GM21529 (cell line): Measurements from ENCODE around the gene KCNAB1.

Experiments used
- ATAC-seq: cut with Tn5 transposase; IDR thresholded peaks from one replicate; pipeline ENCODE4 v1.9.1; 2021; ENCODE audit not compliant: unreplicated experiment

The KCNAB1 gene

DNA sequence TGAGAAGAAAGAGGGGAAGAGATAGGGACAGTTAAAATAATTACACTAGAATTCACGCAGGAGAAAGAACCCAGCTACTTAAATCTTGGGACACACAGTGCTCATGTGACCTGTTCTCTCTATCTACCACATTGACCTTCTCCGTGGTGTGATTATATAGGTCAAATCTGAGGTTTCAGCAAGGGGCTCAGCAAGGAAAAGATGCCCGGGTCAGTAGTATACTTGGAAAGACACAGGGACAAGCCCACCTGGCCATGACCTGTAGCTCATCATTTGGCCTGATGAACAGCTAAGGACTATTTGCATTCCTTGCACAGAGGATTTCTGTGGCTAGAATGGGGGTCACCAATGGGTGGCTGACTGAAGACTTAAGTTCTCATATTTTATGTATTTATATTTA, 362.6 kb downstream of the KCNAB1 start:
- no peak for ATAC-seq

DNA sequence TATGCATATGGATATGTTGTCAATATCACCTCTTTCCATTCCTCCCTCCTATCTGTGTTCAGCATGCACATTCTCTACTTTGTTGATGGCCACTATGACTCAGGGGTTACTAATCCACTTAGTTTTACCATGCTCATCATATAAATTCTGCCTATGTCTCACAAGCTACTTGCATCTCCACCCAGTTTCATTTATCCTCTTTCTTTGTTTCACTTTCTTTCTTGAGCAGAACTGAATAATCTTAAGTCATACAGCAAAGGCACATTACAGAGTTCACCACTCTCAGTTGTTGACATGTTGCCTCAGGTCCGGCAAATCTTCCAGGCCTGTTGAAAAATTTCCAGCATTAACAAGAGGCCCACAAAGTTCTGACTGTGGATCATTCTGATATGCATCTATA, 363.0 kb downstream of the KCNAB1 start:
- ATAC-seq: peak; percentile 81

DNA sequence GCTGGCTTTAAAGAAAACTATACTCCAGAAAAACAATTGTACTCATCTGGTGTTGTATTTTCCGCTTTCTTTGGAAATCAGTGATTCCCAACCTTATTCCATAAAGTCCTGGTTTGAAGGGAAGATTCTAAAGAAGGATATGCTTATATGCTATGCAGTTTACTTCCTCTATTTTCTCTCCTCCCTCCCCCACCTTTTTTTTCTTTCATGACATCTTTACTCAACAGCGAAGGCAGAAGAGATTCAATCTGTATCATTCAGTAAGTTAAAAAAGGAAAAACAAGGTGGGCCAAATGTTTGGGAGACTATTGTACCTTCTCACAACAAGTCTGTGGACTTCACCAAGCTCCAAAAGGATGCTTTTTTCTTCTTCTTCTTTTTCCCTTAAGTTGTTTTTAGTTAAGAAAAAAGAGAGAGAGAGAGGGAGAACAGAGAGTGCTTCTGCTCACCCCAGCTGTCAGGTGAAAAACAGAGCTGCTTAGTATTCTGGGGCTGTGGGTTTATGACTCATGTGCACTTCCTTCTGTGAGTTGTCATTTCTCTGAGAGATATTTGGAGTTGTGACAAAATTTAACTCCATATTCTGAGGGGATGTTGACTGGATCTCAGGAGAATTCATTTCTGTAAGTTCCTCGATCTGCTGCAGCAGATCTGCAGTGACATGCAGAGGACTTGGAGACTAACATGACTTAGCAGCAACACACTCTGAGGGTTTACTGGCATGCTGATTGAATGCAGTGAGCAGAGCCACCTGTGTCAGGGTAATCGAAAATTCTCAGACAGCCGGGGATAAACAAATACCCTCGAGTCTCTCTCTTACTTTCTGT, 363.8 kb downstream of the KCNAB1 start:
- peak; percentile 87 for ATAC-seq

DNA sequence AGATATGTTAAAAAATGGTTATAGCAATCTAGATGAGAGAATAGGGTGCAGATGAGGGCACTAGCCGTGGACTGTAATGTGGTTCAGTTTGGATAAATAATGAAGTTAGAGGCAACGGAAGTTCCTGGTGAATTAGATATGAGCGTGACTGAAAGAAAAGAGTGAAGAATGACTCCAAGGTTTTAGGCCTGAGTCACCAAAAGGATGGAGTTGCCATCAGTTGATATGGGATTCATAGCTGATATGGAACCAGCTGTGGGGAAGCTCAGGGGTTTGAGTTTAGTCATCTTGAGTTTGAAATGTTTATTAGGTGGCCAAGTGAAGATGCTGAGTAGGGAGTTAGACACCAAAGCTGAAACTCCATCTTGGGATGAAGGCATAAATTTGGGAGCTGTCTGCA, 368.4 kb downstream of the KCNAB1 start:
- no peak for ATAC-seq

DNA sequence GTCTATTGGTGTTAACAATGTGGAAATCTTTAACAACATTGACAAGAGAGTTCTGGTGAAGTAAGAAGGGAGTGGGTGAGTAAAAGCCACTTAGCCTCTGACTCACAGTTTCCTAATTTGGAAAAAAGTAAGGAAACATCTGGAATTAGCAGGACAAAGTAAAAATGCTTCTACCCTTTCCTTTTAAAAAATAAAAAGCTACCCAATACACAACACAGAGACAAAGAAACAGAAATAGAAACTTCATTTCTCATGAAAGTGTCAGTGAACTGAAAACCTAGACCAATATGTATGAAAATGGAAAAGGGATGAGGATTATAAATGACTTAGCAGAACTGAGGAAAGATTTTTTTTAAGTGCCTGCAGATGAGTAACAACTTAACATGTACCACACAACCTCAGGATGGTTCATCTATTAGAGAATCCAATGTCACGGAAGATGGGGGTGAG, 369.1 kb downstream of the KCNAB1 start:
- ATAC-seq: peak; percentile 52

DNA sequence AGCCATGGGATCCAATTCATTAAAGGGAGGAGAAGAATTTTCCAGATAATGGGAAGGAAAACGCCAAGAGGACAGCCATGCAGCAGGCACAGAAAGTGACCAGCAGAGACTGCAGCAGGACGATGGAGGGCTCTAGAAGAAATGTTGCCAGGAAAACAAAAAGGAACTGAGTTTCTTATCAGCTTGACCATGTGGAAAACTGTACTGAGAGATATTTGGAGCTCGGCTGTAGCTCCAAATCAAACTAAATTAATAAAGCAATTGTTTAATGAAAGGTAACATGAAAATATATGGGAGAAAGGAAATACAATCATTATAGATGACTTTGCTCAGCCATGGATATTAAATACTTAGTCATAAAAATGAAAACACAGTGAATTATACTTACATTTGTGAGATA, 370.8 kb downstream of the KCNAB1 start:
- ATAC-seq: no peak

DNA sequence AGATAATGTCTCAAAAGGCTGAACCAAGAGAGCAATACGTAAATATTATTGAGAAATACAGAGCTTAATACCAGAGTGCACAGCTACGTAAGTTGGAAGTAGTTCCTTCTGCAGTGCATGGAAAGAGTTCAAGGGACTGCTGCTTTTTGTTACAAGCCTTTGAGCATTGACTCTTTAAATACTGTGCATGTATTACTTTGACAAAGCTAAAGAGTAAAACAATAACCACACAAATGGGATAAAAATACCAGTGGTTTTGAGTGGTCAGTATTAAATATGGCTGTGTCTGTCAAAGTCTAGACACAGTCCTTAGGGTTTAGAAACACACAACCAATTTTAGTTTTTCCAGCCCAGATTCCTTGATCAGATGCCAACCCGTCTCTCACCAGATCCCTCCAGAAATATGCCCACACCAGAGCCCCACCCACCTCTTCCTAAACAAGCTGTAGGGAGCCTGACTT, 372.5 kb downstream of the KCNAB1 start:
- no peak for ATAC-seq

DNA sequence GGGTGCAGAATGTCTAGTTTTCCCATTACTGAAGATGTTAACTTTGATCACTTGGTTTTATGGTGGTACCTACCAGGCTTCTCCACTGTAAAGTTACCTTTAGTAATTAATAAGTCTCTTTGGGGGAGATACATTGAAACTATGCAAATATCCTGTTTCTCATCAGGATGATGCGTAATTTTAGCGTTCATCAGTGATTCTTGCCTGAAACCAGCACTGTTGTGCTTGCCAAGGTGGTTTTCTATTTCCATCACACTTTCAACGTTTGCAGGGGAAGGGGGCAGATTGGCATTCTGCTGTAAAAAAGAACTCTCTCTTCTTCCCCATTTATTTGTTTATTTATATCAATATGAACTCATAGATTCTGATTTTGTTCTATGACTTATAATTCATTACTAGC, 373.5 kb downstream of the KCNAB1 start:
- ATAC-seq: no peak

DNA sequence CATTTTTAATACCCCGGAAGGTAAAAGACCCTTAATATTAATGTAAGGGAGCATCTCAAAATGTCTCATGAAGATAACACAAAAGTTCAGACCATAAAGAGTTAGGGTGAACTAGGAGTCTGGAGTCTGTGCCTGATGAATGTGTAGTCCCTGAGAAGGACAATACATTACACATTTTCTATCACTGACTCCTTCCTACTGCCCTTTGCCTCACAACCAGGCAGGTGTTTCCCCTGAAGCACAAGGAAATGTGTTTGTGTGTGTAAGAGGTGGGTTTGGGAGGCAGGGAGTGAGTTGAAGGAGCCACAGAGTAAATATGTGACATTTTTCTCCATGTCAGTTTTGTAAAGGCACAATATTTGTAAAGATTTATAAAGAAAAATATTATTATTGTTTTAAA, 375.4 kb downstream of the KCNAB1 start:
- no peak for ATAC-seq

DNA sequence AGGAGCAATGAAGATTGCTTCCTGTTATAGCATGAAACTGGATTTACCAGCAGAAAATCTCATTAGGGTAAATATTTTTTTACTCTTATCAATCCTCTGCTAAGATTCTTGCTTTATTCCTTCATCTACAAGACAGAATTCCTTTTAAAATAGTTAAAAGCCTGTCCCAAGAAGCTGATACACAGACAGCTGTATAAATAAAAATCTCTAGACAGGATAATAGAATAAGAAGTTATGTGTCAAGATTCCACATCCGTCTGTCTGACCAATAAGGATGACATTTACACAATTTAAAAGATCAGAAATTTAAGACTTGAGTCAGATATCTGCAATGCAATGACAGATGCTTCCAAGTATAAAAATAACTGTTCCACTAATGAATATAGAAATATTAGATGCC, 376.9 kb downstream of the KCNAB1 start:
- no peak for ATAC-seq

DNA sequence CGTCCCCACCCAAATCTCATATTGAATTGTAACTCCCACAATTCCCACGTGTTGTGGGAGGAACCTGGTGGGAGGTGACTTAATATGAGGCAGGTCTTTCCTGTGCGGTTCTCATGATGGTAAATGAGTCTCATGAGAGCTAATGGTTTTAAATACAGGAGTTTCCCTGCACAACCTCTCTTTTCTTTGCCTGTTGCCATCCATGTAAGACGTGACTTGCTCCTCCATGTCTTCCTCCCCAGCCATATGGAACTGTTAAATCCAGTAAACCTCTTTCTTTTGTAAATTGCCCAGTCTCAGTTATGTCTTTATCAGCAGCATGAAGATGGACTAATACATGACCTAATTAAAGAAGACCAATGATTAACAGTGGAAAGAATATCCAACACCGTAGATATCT, 377.9 kb downstream of the KCNAB1 start:
- ATAC-seq: no peak

DNA sequence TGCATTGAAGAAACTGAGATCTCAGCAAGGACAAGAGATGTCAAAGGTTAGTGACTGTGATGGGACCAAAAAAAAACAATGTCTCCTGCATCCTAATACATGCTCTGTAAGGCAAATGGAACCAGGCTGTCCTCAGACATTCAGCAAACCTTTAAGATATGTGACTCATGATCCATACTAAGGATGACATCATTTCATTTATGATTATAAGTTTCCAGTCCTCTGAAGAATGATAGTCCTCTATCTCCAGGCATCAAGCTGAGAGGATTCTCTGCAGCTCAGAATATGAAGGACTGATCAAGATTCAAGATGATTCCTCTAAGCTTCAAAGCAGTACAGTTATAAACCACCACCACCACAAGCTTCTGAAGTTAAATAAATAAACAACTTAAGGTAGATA, 386.9 kb downstream of the KCNAB1 start:
- ATAC-seq: no peak

DNA sequence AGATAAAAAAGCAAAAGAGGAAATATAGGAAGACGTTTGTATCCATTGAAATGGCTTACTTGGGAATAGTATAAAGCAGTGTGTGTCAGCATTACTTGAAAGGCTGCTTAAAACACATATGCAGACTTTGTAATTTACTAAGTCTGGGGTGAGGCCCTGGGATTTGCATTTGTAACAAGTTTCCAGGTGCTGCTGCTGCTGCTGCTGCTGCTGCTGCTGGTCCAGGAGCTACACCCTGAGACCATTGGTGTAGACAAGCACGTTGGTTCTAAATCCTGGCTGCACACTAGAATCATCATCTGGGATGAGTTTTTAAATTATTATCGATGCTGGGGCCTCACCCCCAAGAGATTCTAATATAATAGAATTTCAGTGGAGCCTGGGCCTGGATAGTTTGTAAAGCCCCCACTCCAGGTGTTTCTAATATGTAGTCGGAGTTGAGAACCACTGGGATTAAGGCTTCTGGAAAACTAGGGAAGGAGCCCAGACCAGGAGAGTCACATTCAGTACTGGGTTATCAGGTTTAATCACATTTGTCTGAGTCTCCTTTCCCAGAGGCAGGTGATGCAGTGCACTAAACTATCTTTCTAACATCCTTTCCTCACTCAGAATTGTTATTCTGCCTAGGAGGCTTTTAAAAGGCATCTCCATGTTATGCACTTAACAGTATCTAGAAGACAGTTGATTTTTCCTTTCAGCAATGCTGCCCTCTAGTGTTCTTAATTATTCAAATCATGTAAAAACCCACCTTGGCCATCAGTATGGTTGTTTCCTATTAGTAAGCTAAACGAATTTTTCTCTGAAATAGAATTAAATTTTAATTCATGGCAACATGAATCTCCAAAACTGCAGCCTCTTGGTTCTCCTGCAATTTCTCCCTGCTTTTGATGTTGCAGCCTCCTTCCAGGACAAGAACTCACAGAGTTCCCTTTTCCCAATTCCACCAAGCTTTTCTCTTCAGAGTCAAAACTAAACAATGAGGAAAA, 389.1 kb downstream of the KCNAB1 start:
- ATAC-seq: peak; percentile 89

DNA sequence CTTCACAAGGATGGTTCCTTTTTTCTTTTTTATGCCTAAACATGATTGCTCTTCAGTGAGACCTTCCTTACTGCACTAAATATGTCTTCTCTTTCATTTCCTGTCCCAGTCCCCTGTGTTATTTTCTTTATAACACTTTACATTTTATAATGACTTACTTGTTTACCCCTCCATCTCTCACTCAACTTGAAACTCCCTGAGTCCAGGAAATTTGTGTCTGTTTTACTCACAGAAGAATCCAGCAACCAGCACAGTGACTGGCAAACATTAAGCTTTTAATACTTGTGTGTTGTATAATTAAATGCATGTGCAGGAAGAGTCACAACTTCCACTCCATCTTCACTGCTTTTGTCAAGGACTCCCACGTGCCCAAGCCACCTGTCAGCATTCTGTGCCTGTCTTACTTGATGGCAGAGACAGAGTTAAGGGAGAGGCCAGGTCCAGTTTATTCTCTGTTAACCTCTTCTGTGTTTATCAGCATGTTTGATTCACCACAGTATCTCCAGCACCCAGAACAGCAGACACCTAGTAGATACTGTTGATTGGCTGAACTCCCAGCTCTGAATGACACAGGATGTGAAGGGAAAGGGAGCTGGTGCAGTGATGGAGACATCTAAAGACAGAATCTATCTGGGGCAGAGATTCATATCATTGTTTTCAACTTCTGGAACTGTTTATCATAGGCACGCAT, 391.8 kb downstream of the KCNAB1 start:
- no peak for ATAC-seq

DNA sequence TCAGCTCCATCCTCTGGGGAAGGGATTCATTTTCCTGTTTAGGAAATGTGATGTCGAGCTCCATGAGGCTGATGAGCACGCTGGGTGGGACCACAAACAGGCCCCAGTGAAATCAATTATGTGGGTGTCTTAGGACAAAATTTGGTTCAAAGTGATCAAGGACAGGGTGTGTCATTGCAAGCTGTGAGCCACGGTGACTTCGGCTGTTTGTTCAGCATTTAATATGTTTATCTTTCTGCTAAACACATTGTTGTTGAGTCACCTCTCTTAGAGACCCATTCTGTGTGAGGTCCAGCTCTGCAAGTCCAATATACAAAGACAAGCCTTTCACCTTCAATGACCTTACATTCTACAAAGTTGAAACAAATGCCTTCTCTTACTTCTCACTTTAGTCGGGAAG, 393.2 kb downstream of the KCNAB1 start:
- ATAC-seq: no peak

DNA sequence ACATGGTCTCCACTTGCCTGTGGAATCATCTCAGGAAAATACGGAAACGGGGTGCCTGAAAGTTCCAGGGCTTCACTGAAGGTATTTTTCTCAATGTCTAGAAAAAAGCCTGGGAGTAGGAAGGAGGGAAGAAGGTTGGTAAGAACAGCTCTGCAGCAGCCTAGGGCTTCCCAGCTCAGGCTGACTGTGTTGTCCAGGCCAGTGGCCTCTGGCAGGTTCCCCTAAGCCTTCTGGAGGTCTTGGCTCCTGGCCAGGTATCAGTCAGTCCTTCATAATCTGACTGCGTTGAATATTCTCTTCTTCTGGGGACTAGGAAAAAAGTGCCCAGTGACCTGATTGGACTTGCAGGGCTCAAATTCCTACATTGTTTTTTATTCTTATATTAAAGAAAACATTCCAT, 395.9 kb downstream of the KCNAB1 start:
- no peak for ATAC-seq

DNA sequence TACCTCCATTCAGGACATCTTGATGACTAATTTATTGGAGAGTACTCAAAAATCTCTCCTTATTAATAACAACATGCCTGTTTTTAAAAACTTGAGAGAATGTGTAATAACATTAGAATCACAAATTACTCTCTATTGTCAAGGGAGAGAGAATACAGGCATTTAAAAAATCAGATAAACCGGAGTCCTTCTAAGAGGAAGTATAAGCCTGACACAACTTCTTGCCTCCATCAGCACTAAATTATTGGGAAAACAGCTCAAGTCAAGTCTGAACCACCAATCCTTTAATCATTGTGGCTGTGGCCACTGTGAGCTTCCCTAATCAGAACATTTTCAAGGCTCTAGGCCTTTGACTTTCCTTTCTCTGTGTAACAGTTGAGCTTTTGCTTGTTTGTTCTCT, 396.6 kb downstream of the KCNAB1 start:
- ATAC-seq: no peak

DNA sequence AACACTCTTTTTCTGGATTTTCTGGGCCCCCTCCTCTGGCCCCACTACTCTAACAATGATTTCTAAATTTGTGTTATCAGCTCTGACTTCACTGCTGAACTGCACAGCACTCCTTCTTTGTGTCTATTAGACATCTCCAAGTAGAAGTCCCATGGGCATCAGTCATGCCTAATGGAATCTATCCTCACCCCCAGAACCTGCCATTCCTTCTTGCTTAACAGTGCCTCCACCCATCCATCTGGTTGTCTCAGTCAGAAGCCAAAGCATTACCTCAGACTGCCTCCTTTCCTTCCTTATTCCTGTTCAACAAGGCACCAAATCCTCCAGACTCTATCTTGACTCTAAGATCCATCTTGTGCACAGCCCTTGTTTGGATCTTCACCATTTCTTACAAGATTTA, 398.3 kb downstream of the KCNAB1 start:
- ATAC-seq: no peak

DNA sequence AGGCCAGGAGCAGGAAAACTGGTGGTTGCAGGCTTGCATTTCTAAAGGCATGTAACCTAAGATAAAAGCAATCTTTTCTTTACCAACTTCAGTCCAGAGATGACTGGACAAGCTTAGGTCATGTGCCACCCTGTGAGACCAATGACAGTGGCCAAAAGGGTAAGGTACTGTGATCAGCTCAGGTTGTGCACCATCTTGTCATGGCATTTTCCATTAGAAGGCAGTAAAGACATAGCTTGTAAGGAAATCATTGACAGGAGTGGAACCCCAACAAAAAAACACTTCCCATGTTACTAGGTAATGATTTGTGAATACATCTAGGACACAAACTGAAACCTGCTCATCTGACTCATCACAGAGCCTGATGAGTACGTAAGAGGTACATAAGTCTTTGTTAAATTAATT, 399.4 kb downstream of the KCNAB1 start:
- peak; percentile 65 for ATAC-seq

DNA sequence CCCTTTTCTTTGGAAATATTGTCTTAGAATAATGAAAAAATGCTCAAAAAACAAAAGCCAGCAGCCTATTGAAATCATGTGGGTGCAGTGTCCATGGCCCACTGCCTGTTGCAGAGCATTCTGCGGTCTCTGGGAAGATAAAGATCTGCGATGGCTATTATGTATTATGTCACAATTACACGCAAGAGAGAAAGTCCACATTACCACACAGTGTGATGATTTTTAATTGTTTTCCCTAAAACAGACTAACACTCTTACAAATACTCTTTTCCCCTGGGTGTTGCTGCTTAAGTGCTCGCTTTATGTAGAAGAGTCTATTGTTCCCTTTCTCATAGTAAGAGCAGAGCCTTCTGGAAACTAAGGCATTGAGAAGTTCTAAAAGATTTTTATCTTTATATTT, 402.3 kb downstream of the KCNAB1 start:
- ATAC-seq: no peak

DNA sequence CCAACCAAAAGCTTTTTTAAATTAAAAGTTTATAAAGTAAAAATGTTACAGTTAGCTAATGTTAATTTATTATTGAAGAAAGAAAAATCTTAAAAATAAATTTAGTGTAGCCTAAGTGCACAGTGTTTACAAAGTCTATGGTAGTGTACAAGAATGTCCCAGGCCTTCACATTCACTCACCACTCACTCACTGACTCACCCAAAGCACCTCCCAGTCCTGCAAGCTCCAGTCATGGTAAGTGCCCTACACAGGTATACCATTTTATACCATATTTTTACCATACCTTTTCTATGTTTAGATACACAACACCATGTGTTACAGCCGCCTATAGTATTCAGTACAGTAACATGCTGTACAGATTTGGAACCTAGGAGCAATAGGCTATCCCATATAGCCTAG, 405.4 kb downstream of the KCNAB1 start:
- no peak for ATAC-seq
